ENCODE results near the gene MBD3.

MBD3 gene

GRCh38 chr19:1612114-1613086 lies 19.7 kb upstream of the MBD3 start:
- H3K4me1 ChIP-seq (ENCODE audit: control insufficient read depth, insufficient read depth, low read length), result no peaks in the 10 kb centered on the region
- H3K4me3 ChIP-seq (ENCODE audit: low read depth, low read length), result no peak overlapping the region
- H3K9me3 ChIP-seq (ENCODE audit: control insufficient read depth, insufficient read depth, low read depth, low read length), result no peaks in the 10 kb centered on the region
- H3K36me3 ChIP-seq (ENCODE audit: control insufficient read depth in 2 of 2, insufficient read depth in 1 of 2, low read length in 2 of 2), result peaks cover 11 to 73% of the 10 kb centered on the region in 2 experiments; a peak in 2 of 3 replicates
- POLR2A ChIA-PET, result no interaction called here
- TF ChIP-seq ZFP37 (tag by site-specific recombination; IDR thresholded peaks at IDR 0.05), result no peak
- no peak for TF ChIP-seq ZNF585B (tag by site-specific recombination; IDR thresholded peaks at IDR 0.05)
- peak; percentile 61 for TF ChIP-seq ZFHX2 (tag by site-specific recombination; conservative IDR thresholded peaks at IDR 0.05)
- TF ChIP-seq SCRT1 (tag by site-specific recombination; IDR thresholded peaks at IDR 0.05; ENCODE audit: borderline replicate concordance), result no peak
- no peak for TF ChIP-seq IKZF3 (tag by site-specific recombination; IDR thresholded peaks at IDR 0.05)
- no peak for TF ChIP-seq ZNF555 (tag by site-specific recombination; conservative IDR thresholded peaks at IDR 0.05)
- no peak for TF ChIP-seq SETDB1 (IDR thresholded peaks at IDR 0.05; ENCODE audit: insufficient read length, low read length)
- peak; percentile 82 for TF ChIP-seq EGR2 (tag by site-specific recombination; IDR thresholded peaks at IDR 0.05; ENCODE audit: low read depth)
- no peak for TF ChIP-seq ZSCAN16 (tag by site-specific recombination; IDR thresholded peaks at IDR 0.05)
- TF ChIP-seq ZNF600 (tag by site-specific recombination; IDR thresholded peaks at IDR 0.05), result no peak
- no peak for TF ChIP-seq ZXDB (tag by site-specific recombination; IDR thresholded peaks at IDR 0.05)
- no peak for TF ChIP-seq ZNF791 (tag by site-specific recombination; IDR thresholded peaks at IDR 0.05)
- TF ChIP-seq, protein P1, sequence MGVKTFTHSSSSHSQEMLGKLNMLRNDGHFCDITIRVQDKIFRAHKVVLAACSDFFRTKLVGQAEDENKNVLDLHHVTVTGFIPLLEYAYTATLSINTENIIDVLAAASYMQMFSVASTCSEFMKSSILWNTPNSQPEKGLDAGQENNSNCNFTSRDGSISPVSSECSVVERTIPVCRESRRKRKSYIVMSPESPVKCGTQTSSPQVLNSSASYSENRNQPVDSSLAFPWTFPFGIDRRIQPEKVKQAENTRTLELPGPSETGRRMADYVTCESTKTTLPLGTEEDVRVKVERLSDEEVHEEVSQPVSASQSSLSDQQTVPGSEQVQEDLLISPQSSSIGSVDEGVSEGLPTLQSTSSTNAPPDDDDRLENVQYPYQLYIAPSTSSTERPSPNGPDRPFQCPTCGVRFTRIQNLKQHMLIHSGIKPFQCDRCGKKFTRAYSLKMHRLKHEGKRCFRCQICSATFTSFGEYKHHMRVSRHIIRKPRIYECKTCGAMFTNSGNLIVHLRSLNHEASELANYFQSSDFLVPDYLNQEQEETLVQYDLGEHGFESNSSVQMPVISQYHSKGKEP (tag by site-specific recombination; IDR thresholded peaks at IDR 0.05), result no peak
- no peak for TF ChIP-seq SP2 (tag by site-specific recombination; IDR thresholded peaks at IDR 0.05)
- TF ChIP-seq HIC1 (tag by site-specific recombination; IDR thresholded peaks at IDR 0.05), result peak; percentile 47; the same call in 1 of the 2 replicates
- no peak for TF ChIP-seq GLI2 (tag by site-specific recombination; IDR thresholded peaks at IDR 0.05; ENCODE audit: borderline replicate concordance, low read depth)
- no peak for TF ChIP-seq ZNF426 (tag by site-specific recombination; IDR thresholded peaks at IDR 0.05)
- TF ChIP-seq ZNF623 (tag by site-specific recombination; IDR thresholded peaks at IDR 0.05), result no peak
- TF ChIP-seq ZNF514 (tag by site-specific recombination; IDR thresholded peaks at IDR 0.05), result no peak
- TF ChIP-seq ZNF37A (tag by site-specific recombination; IDR thresholded peaks at IDR 0.05), result no peak
- peak; percentile 100 for TF ChIP-seq ZNF157 (tag by site-specific recombination; IDR thresholded peaks at IDR 0.05)
- no peak for TF ChIP-seq KLF7 (tag by site-specific recombination; IDR thresholded peaks at IDR 0.05; ENCODE audit: borderline replicate concordance)
- TF ChIP-seq, protein P2, sequence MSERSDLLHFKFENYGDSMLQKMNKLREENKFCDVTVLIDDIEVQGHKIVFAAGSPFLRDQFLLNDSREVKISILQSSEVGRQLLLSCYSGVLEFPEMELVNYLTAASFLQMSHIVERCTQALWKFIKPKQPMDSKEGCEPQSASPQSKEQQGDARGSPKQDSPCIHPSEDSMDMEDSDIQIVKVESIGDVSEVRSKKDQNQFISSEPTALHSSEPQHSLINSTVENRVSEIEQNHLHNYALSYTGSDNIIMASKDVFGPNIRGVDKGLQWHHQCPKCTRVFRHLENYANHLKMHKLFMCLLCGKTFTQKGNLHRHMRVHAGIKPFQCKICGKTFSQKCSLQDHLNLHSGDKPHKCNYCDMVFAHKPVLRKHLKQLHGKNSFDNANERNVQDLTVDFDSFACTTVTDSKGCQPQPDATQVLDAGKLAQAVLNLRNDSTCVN (tag by site-specific recombination; optimal IDR thresholded peaks at IDR 0.05), result no peak
- TF ChIP-seq ZNF571 (tag by site-specific recombination; IDR thresholded peaks at IDR 0.05), result no peak
- no peak overlapping the region for H3K27ac ChIP-seq (ENCODE audit: extremely low read depth, low read depth, low read length)
- CTCF ChIA-PET, result no interaction called here

Data from HEK293 (cell line).